NCI-H2171 treated with DMSO at 0.1 percent for 48 hours (cell line): ENCODE data around the gene BCAS1.
A peak's percentile ranks its signal among the peaks of the same experiment; 100 is the strongest.

Experiments used
- DNase-seq: peaks from one replicate; lab custom pipeline; 2025; lab: John Stamatoyannopoulos, UW

Gene BCAS1

GRCh38 chr20:53960579-53961272, 109.7 kb downstream of the BCAS1 start:
- DNase-seq, result no peak

- DNase-seq, result no peak
These were observed 110.3 kb downstream of the BCAS1 start for GRCh38 chr20:53959911-53960578.

- DNase-seq, result no peak
These were observed 112.1 kb downstream of the BCAS1 start for GRCh38 chr20:53958260-53958659.

GRCh38 chr20:53957451-53958172, 112.8 kb downstream of the BCAS1 start:
- DNase-seq, result no peak

GRCh38 chr20:53956013-53956715, 114.2 kb downstream of the BCAS1 start:
- DNase-seq, result no peak

GRCh38 chr20:53954723-53955658, 115.4 kb downstream of the BCAS1 start:
- DNase-seq, result no peak

- no peak for DNase-seq
These were observed 117.8 kb downstream of the BCAS1 start for GRCh38 chr20:53952528-53953096.

- DNase-seq, result no peak
These were observed 119.8 kb downstream of the BCAS1 start for GRCh38 chr20:53950578-53950977.

GRCh38 chr20:53950031-53950430, 120.4 kb downstream of the BCAS1 start:
- no peak for DNase-seq

- no peak for DNase-seq
These were observed 121.0 kb downstream of the BCAS1 start for GRCh38 chr20:53949319-53949839.

- no peak for DNase-seq
These were observed 121.7 kb downstream of the BCAS1 start for GRCh38 chr20:53948383-53949318.

GRCh38 chr20:53947501-53948195, 122.7 kb downstream of the BCAS1 start:
- no peak for DNase-seq

GRCh38 chr20:53946106-53946505, 124.3 kb downstream of the BCAS1 start:
- DNase-seq, result no peak

GRCh38 chr20:53945478-53945877, 124.9 kb downstream of the BCAS1 start:
- no peak for DNase-seq

- no peak for DNase-seq
These were observed 125.6 kb downstream of the BCAS1 start for GRCh38 chr20:53944796-53945195.

- DNase-seq, result peak; percentile 69
These were observed 126.7 kb downstream of the BCAS1 start for GRCh38 chr20:53943522-53944291.

- no peak for DNase-seq
These were observed 127.4 kb downstream of the BCAS1 start for GRCh38 chr20:53942973-53943372.

GRCh38 chr20:53942472-53942816, 128.0 kb downstream of the BCAS1 start:
- DNase-seq, result no peak
